ENCODE results near the gene C5orf15.
A peak's percentile ranks its signal among the peaks of the same experiment; 100 is the strongest.
"Not testable (repeated sequence)": the region's sequence is repeated elsewhere in the genome, so short reads cannot be mapped to it uniquely, and the experiment has no call there.

Gene C5orf15

DNA sequence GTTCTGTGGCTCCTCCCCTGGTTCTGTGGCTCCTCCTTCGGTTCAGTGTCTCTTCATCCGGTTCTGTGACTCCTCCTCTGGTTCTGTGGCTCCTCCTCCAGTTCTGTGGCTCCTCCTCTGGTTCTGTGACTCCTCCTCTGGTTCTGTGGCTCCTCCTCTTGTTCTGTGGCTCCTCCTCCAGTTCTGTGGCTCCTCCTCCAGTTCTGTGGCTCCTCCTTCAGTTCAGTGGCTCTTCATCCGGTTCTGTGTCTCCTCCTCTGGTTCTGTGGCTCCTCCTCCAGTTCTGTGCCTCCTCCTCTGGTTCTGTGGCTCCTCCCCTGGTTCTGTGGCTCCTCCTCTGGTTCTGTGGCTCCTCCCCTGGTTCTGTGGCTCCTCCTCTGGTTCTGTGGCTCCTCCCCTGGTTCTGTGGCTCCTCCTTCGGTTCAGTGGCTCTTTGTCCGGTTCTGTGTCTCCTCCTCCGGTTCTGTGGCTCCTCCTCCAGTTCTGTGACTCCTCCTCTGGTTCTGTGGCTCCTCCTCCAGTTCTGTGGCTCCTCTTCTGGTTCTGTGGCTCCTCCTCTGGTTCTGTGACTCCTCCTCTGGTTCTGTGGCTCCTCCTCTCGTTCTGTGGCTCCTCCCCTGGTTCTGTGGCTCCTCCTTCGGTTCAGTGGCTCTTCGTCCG is 32.3 kb downstream of the C5orf15 start:
- DNase-seq = not testable (repeated sequence)

DNA sequence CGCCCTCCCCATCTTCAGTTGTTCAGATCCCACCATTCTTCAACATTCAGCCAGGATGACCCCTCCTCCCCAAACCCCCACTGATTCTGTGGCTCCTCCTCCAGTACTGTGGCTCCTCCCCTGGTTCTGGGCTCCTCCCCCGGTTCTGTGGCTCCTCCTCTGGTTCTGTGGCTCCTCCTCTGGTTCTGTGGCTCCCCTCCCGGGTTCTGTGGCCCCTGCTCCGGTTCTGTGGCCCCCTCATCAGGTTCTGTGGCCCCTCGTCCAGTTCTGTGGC is 32.8 kb downstream of the C5orf15 start:
- DNase-seq = no peak

GRCh38 chr5:133934822-133935666 is 33.4 kb downstream of the C5orf15 start:
- no peak for DNase-seq

- DNase-seq = no peak
Observed at GRCh38 chr5:133934311-133934710, 34.1 kb downstream of the C5orf15 start.

GRCh38 chr5:133933670-133934295 is 34.6 kb downstream of the C5orf15 start:
- no peak for DNase-seq

- DNase-seq = no peak
Observed at GRCh38 chr5:133933169-133933509, 35.3 kb downstream of the C5orf15 start.

GRCh38 chr5:133932441-133933168 is 35.8 kb downstream of the C5orf15 start:
- no peak for DNase-seq

DNA sequence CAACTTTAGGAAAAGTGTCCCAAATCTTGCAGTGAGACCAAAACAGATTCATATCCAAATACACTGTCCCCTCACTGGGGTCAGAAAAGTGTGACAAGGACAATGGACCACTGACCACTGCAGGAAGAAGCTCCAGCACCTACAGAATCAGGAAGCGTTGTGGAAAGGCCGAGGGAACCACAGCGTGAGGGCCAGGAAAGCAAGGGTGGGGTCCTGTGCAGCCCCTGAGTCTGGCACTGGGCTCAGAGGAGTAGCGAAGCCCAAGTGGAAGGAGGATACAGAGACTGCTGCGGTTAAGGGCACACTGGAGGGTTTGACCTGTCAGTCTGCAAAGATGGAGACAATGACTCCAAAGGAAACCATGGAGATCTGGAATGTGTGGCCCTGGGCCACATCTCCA is 36.9 kb downstream of the C5orf15 start:
- no peak for DNase-seq

- DNase-seq = no peak
Observed at GRCh38 chr5:133930813-133931090, 37.7 kb downstream of the C5orf15 start.

- DNase-seq = peak; percentile 64
Observed at GRCh38 chr5:133930061-133930812, 38.2 kb downstream of the C5orf15 start.

GRCh38 chr5:133928587-133929393 is 39.6 kb downstream of the C5orf15 start:
- DNase-seq = no peak

GRCh38 chr5:133927300-133928180 is 40.9 kb downstream of the C5orf15 start:
- no peak for DNase-seq

DNA sequence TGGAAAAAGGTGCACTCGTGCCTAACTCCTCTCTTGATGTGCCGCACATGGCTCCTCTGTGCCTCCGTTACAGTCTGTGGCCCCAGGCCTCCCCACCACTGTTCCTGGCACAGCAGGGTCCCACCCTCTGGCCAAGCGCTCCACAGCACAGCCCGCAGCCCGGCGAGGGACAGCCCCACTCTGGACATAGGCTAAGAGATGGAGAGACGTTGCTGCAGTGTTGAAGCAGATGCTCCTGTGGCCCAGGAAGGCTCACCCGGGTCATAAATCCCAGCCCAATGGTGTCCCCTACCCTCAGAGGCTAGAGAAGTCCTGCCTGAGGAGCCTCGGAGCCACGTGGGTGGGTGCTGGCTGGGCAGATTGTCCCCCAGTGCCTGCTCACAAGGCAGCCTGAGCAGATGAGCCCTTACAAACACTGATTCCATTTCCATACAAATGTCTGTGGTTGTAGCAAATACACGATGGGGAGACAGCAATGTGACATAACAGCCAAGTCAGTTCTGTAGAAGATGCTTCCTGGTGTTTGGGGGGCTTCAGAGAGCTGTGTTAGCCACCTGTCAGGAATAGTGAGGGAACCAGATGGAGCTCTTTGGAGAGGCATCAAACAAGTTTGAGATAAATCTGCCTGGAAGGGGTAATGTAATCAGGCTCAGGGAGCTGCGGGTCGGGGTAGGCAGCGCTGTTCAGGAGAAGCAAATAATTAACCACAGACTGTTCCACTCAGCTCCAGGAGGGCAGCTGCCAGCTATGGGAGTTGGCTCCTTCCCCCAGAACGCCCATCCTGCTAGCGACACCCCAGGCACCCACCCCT is 41.7 kb downstream of the C5orf15 start:
- no peak for DNase-seq

DNA sequence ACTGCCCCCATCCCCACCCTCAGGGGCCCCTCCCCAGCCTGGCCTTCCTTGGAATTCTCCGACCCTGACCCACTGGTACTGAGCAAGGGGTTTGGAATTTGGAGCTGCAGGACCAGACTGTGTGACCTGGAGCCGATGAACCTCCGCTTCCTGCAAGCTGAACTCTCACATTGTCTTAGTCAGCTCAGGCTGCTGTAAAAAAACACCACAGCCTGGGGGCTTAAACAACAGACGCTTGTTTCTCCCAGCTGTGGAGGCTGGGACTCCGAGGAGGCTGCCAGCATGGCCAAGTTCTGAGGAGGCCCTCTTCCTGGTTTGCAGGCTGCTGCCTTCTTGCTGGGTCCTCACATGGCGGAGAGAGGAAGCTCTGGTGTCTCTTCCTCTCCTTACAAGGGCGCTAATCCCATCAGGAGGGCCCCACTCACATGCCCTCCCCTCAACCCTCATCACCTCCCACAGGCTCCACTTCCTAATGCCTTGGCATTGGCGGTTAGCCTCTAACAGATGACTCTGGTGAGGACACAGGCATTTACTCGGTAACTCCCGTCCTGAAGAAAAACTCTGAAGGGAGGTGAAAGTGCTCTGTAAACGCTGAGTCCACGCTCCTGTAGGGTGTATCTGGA is 42.4 kb downstream of the C5orf15 start:
- no peak for DNase-seq

GRCh38 chr5:133925269-133925668 is 43.2 kb downstream of the C5orf15 start:
- DNase-seq = no peak

DNA sequence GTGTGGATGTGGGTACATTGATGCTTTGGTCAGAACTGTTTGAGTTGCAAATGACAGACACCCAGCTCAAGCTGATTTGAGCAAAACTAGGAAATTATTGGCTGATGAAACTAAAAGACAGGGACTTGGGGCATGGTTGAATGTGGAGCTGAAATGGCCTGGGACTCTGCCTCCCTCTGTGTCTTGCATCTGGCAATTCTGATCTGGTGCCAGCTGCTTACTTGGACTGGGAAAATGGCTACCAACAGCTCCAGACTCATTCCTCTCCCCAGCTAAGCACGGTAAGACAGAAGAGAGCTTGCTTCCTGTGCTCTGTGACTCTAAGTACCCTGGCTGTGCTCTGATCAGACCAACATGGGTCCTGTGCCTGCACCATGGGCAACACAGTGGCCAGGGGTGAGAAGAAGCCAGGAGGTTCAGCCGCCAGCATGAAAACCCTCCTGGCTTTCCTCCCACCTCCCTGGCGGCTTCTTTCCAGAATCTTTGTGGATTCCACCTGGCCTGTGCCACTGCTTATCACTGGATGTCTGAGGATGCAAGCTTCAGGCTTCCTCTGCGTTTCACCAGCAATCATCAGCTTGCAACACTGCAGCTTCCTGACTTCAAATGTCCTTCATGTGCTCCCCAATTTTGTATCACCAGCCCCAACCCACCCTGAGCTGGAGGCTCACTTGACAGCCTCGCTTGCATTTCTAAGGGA is 44.1 kb downstream of the C5orf15 start:
- DNase-seq = no peak

- no peak for DNase-seq
Observed at GRCh38 chr5:133921979-133922378, 46.4 kb downstream of the C5orf15 start.

GRCh38 chr5:133921069-133921468 is 47.4 kb downstream of the C5orf15 start:
- DNase-seq = no peak
